CD14-positive monocyte (primary cell): Measurements from ENCODE around the gene ARMCX2. TPM values are rescaled to one million over a fixed set of nuclear protein-coding genes. Genes with fewer than 3 reads are reported as not detected.
"Not testable (repeated sequence)": the region's sequence is repeated elsewhere in the genome, so short reads cannot be mapped to it uniquely, and the experiment has no call there.

ENCODE experiments used
- DNase-seq, 3 donors: peaks; one replicate each; pipeline ENCODE4 v3.0.0-alpha.2; 2011 to 2022
- H2AFZ ChIP-seq: 2 replicates; pipeline ENCODE4 v1.6.0; 2012; ENCODE audit warnings: mild to moderate bottlenecking, low read depth, low read length, inconsistent platforms; ENCODE audit not compliant: insufficient read depth, poor library complexity, severe bottlenecking
- H3K27ac ChIP-seq, 2 donors: 1 replicate in 1 of 2; 2 replicates in 1 of 2; pipeline ENCODE4 v1.5.1; 2012 to 2013; ENCODE audit warnings: low read length in 2 of 2, control low read depth in 1 of 2, inconsistent platforms in 1 of 2, low read depth in 1 of 2, mild to moderate bottlenecking in 1 of 2
- H3K27me3 ChIP-seq, 2 donors: one replicate each; pipeline versions ENCODE4 v1.6.0 to v1.6.1; 2011 to 2013; ENCODE audit warnings: low read length in 2 of 2; ENCODE audit not compliant: control insufficient read depth in 2 of 2, insufficient read depth in 2 of 2
- H3K36me3 ChIP-seq, 2 donors: replicated peaks in 1 of 2; 1 replicate in 1 of 2; 2 replicates in 1 of 2; pipeline versions ENCODE4 v1.5.1 to v1.6.1; 2012 to 2013; ENCODE audit warnings: low read length in 2 of 2, control low read depth in 1 of 2, inconsistent platforms in 1 of 2, mild to moderate bottlenecking in 1 of 2; ENCODE audit not compliant: insufficient read depth in 2 of 2, control insufficient read depth in 1 of 2
- H3K4me1 ChIP-seq, 2 donors: 1 replicate in 1 of 2; 2 replicates in 1 of 2; pipeline versions ENCODE4 v1.5.1 to v1.6.1; 2012 to 2013; ENCODE audit warnings: low read length in 2 of 2, control low read depth in 1 of 2, inconsistent platforms in 1 of 2, mild to moderate bottlenecking in 1 of 2, moderate library complexity in 1 of 2; ENCODE audit not compliant: insufficient read depth in 2 of 2, control insufficient read depth in 1 of 2
- H3K4me2 ChIP-seq: replicated peaks from 2 replicates; pipeline ENCODE3; 2012; ENCODE audit warnings: low read length, moderate library complexity, mild to moderate bottlenecking; ENCODE audit not compliant: poor library complexity, severe bottlenecking; ENCODE audit errors: extremely low read depth
- H3K4me3 ChIP-seq, 3 experiments: fragments of 200-600 bp in 1 of 3; sonication (generic) in 1 of 3; replicated peaks in 1 of 3; 1 replicate in 2 of 3; 2 replicates in 1 of 3; pipeline ENCODE4 v1.5.1; 2011 to 2013; ENCODE audit warnings: low read length in 3 of 3, mild to moderate bottlenecking in 3 of 3, control low read depth in 2 of 3, low read depth in 2 of 3, inconsistent platforms in 1 of 3, moderate library complexity in 1 of 3
- H3K79me2 ChIP-seq: 2 replicates; pipeline ENCODE4 v1.6.0; 2012; ENCODE audit warnings: mild to moderate bottlenecking, control low read depth, inconsistent platforms, low read length, moderate library complexity; ENCODE audit not compliant: insufficient read depth
- H3K9ac ChIP-seq: 2 replicates; pipeline ENCODE4 v1.6.0; 2017; ENCODE audit warnings: low read length, mild to moderate bottlenecking; ENCODE audit not compliant: insufficient read depth, poor library complexity, severe bottlenecking
- H3K9me3 ChIP-seq, 2 donors: replicated peaks in 1 of 2; 1 replicate in 1 of 2; 2 replicates in 1 of 2; pipeline versions ENCODE4 v1.5.1 to v1.6.1; 2012 to 2013; ENCODE audit warnings: low read length in 2 of 2, control low read depth in 1 of 2; ENCODE audit not compliant: control insufficient read depth in 1 of 2, insufficient read depth in 1 of 2
- H4K20me1 ChIP-seq: 2 replicates; pipeline ENCODE4 v1.6.0; 2012; ENCODE audit warnings: mild to moderate bottlenecking, low read length, control low read depth, moderate library complexity; ENCODE audit not compliant: insufficient read depth
- H3K27ac Mint-ChIP-seq, 7 donors: one replicate each; pipeline ENCODE4 v1.8.0; 2020; ENCODE audit warnings: mild to moderate bottlenecking in 7 of 7, mixed read lengths in 7 of 7, moderate library complexity in 6 of 7, inconsistent platforms in 2 of 7
- H3K27me3 Mint-ChIP-seq, 3 donors: one replicate each; pipeline ENCODE4 v1.8.0; 2021 to 2022; ENCODE audit warnings: low read depth in 3 of 3, mild to moderate bottlenecking in 3 of 3, mixed read lengths in 3 of 3, moderate library complexity in 3 of 3, inconsistent platforms in 1 of 3
- H3K36me3 Mint-ChIP-seq, 2 donors: one replicate each; pipeline ENCODE4 v1.8.0; 2020; ENCODE audit warnings: mixed read lengths in 2 of 2, inconsistent platforms in 1 of 2, mild to moderate bottlenecking in 1 of 2
- H3K4me1 Mint-ChIP-seq: one replicate; pipeline ENCODE4 v1.8.0; 2020; ENCODE audit warnings: mild to moderate bottlenecking, mixed read lengths
- H3K4me3 Mint-ChIP-seq, 2 donors: one replicate each; pipeline ENCODE4 v1.8.0; 2020; ENCODE audit warnings: mild to moderate bottlenecking in 2 of 2, mixed read lengths in 2 of 2, moderate library complexity in 1 of 2
- H3K9me3 Mint-ChIP-seq, 7 donors: one replicate each; pipeline ENCODE4 v1.8.0; 2020 to 2022; ENCODE audit warnings: mixed read lengths in 7 of 7, mild to moderate bottlenecking in 6 of 7, moderate library complexity in 6 of 7, inconsistent platforms in 2 of 7
- WGBS: methylation state at CpG from one replicate; pipeline ENCODE4 v1.1.5; 2013; ENCODE audit warnings: missing lambda C conversion rate; ENCODE audit not compliant: insufficient coverage; 5-methylcytosine and 5-hydroxymethylcytosine counted together
- intact Hi-C, 2 donors: fragments of 100-400 bp; cut with micrococcal nuclease; formaldehyde crosslinking; loops; one replicate each; pipeline versions ENCODE4 v1.15.0 to v1.15.1; 2023
- polyA plus RNA-seq, 3 donors: library from polyadenylated mRNA; depleted of rRNA in 1 of 3; unstranded in 2 of 3; stranded (reverse) in 1 of 3; fragments of 300-500 nt in 2 of 3; fragments of >200 nt in 1 of 3; fragmentation: Illumina TruSeq in 2 of 3; gene quantifications; 1 replicate in 2 of 3; 2 replicates in 1 of 3; pipeline ENCODE4 v1.2.3, GENCODE V29; 2012 to 2021
- TF ChIP-seq, protein P1 (sequence below): fragments of 200-600 bp; IDR thresholded peaks from one replicate; pipeline ENCODE4 v1.8.0; 2022; ENCODE audit warnings: antibody characterized with exemption, mild to moderate bottlenecking

ARMCX2 gene
- polyA plus RNA-seq, 3 donors, result 0.27 to 0.63 (median 0.61) TPM

GRCh38 chrX:101655534-101655933, 4.1 kb downstream of the ARMCX2 start:
- Histone ChIP-seq H3K4me1 (peaks cover 9 to 15% of the 10 kb centered on the region in 2 donors), H3K36me3 (no peaks in the 10 kb centered on the region), H3K9ac (no peak overlapping the region), H3K4me2 (peak overlapping the region; percentile 59), H2AFZ (peak overlapping the region; percentile 47), H3K27me3 (peaks cover 0 to 8% of the 10 kb centered on the region in 2 donors), H4K20me1 (no peaks in the 10 kb centered on the region), H3K4me3 (peak overlapping the region in 2 of 3 experiments; percentile 14 to 50), H3K79me2 (no peaks in the 10 kb centered on the region), H3K9me3 (no peaks in the 10 kb centered on the region), H3K27ac (peak overlapping the region in 1 of 2 donors; percentile 63)
- H3K27me3 Mint-ChIP-seq, result peaks cover 7 to 8% (median 8%) of the 10 kb centered on the region in 3 donors
- intact Hi-C loops, result no loop called here
- H3K36me3 Mint-ChIP-seq, result no peaks in the 10 kb centered on the region
- TF ChIP-seq, protein P1, sequence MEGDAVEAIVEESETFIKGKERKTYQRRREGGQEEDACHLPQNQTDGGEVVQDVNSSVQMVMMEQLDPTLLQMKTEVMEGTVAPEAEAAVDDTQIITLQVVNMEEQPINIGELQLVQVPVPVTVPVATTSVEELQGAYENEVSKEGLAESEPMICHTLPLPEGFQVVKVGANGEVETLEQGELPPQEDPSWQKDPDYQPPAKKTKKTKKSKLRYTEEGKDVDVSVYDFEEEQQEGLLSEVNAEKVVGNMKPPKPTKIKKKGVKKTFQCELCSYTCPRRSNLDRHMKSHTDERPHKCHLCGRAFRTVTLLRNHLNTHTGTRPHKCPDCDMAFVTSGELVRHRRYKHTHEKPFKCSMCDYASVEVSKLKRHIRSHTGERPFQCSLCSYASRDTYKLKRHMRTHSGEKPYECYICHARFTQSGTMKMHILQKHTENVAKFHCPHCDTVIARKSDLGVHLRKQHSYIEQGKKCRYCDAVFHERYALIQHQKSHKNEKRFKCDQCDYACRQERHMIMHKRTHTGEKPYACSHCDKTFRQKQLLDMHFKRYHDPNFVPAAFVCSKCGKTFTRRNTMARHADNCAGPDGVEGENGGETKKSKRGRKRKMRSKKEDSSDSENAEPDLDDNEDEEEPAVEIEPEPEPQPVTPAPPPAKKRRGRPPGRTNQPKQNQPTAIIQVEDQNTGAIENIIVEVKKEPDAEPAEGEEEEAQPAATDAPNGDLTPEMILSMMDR, result no peak
- peak overlapping the region in 4 of 7 donors; percentile 20 to 81 (median 46) for H3K27ac Mint-ChIP-seq
- H3K9me3 Mint-ChIP-seq, result peaks cover 0 to 6% (median 1%) of the 10 kb centered on the region in 7 donors
- H3K4me3 Mint-ChIP-seq, result peak overlapping the region; percentile 53 to 69
- peak; percentile 4 to 41 (median 12) for DNase-seq
- no CpG with 5 or more reads among the region's 3 CpGs for WGBS
- peaks cover 12% of the 10 kb centered on the region for H3K4me1 Mint-ChIP-seq

- H3K27ac ChIP-seq, H3K27me3 ChIP-seq, H3K36me3 ChIP-seq, DNase-seq, H3K36me3 Mint-ChIP-seq, H4K20me1 ChIP-seq, H3K27ac Mint-ChIP-seq, H2AFZ ChIP-seq, H3K27me3 Mint-ChIP-seq, H3K79me2 ChIP-seq, H3K9me3 ChIP-seq, H3K4me3 ChIP-seq, H3K9me3 Mint-ChIP-seq, intact Hi-C loops, H3K4me2 ChIP-seq, H3K9ac ChIP-seq, H3K4me1 ChIP-seq, H3K4me1 Mint-ChIP-seq, H3K4me3 Mint-ChIP-seq: not testable (repeated sequence)
Observed at GRCh38 chrX:101647716-101648115, 11.9 kb downstream of the ARMCX2 start.
